HCT116 (cell line): Measurements from ENCODE around the gene NFE2. TPM values are rescaled to one million over a fixed set of nuclear protein-coding genes. Genes with fewer than 3 reads are reported as not detected.

Experiments used
- ATAC-seq: fragments of 200-7000 bp; cut with Tn5 transposase; 2 replicates; pipeline ENCODE4 v1.9.1; 2020; ENCODE audit warnings: mild to moderate bottlenecking, moderate library complexity
- BruUV-seq: library from RNA; stranded (reverse); fragments of 400-500 nt; replicated peaks from 2 replicates; lab custom pipeline; 2021; lab: Mats Ljungman, UMichigan
- CTCF ChIA-PET: fragments of 300-600 bp; sonication (Branson Sonifier 250); formaldehyde crosslinking; loops from one replicate; lab custom pipeline; 2021; ENCODE audit warnings: antibody characterized with exemption; lab: Charles Lee
- POLR2A ChIA-PET: fragments of 300-600, 350-600 bp; sonication (Branson Sonifier 250); formaldehyde crosslinking; loops from one replicate; lab custom pipeline; 2021; ENCODE audit warnings: antibody characterized with exemption; lab: Charles Lee
- RAD21 ChIA-PET, 2 experiments: fragments of 300-600 bp; sonication (Branson Sonifier 250); formaldehyde crosslinking; loops; one replicate each; lab custom pipeline; 2023; ENCODE audit warnings: low total read pairs in 2 of 2; ENCODE audit not compliant: uncharacterized antibody in 2 of 2, unreplicated experiment in 2 of 2, low non-redundant PET in 1 of 2; lab: Charles Lee
- DNase-seq: peaks from one replicate; pipeline ENCODE4 v3.0.0-alpha.2; 2010; ENCODE audit warnings: low read depth, low spot score
- H2AFZ ChIP-seq: fragments of 200-600 bp; shearing (Covaris generic), sonication (generic); 2 replicates; pipeline ENCODE4 v1.6.1; 2017; ENCODE audit warnings: low read depth, mixed run types, mixed read lengths, antibody characterized with exemption, low read length; ENCODE audit not compliant: poor library complexity, severe bottlenecking
- H3K27ac ChIP-seq: 2 replicates; pipeline ENCODE4 v1.5.1; 2012; ENCODE audit warnings: low read depth, low read length
- H3K27me3 ChIP-seq: fragments of 200-600 bp; sonication (generic); 2 replicates; pipeline ENCODE4 v1.6.1; 2016; ENCODE audit warnings: mixed run types, low read length, mixed read lengths; ENCODE audit not compliant: insufficient read depth
- H3K36me3 ChIP-seq, 2 experiments: fragments of 200-500 bp in 1 of 2; fragments of 200-600 bp in 1 of 2; sonication (Bioruptor generic) in 1 of 2; sonication (generic) in 1 of 2; 2 replicates each; pipeline versions ENCODE4 v1.5.1 to v1.6.1; 2014 to 2016; ENCODE audit warnings: low read length in 2 of 2, inconsistent platforms in 1 of 2, mixed read lengths in 1 of 2, mixed run types in 1 of 2; ENCODE audit not compliant: insufficient read depth in 2 of 2, control insufficient read depth in 1 of 2
- H3K4me1 ChIP-seq, 2 experiments: fragments of 200-600 bp in 1 of 2; sonication (generic) in 1 of 2; 2 replicates each; pipeline versions ENCODE4 v1.5.1 to v1.6.1; 2012 to 2017; ENCODE audit warnings: low read length in 2 of 2, inconsistent platforms in 1 of 2, mild to moderate bottlenecking in 1 of 2, mixed read lengths in 1 of 2, mixed run types in 1 of 2, moderate library complexity in 1 of 2; ENCODE audit not compliant: insufficient read depth in 2 of 2, control insufficient read depth in 1 of 2
- H3K4me2 ChIP-seq: fragments of 200-600 bp; sonication (generic); 2 replicates; pipeline ENCODE4 v1.6.1; 2017; ENCODE audit warnings: mixed run types, low read length, mixed read lengths
- H3K4me3 ChIP-seq, 2 experiments: fragments of 200-600 bp in 1 of 2; sonication (generic) in 1 of 2; replicated peaks in 1 of 2; 2 replicates each; pipeline ENCODE4 v1.5.1; 2011 to 2016; ENCODE audit warnings: low read length in 2 of 2, control low read depth in 1 of 2, low read depth in 1 of 2, mild to moderate bottlenecking in 1 of 2, mixed read lengths in 1 of 2, mixed run types in 1 of 2
- H3K79me2 ChIP-seq: fragments of 200-600 bp; sonication (generic); 2 replicates; pipeline ENCODE4 v1.6.1; 2017; ENCODE audit warnings: mild to moderate bottlenecking, mixed run types, low read length, moderate library complexity, mixed read lengths; ENCODE audit not compliant: insufficient read depth
- H3K9ac ChIP-seq: fragments of 200-600 bp; sonication (generic); 2 replicates; pipeline ENCODE4 v1.6.1; 2016; ENCODE audit warnings: low read length, mixed read lengths
- H3K9me2 ChIP-seq: fragments of 200-600 bp; sonication (generic), shearing (Covaris generic); 2 replicates; pipeline ENCODE4 v1.6.1; 2017; ENCODE audit warnings: mixed run types, mild to moderate bottlenecking, moderate library complexity; ENCODE audit not compliant: insufficient read depth
- H3K9me3 ChIP-seq, 2 experiments: fragments of 200-500 bp in 1 of 2; fragments of 200-600 bp in 1 of 2; sonication (Bioruptor generic) in 1 of 2; sonication (generic) in 1 of 2; 2 replicates each; pipeline ENCODE4 v1.6.1; 2014 to 2017; ENCODE audit warnings: low read length in 2 of 2, mixed read lengths in 2 of 2, inconsistent platforms in 1 of 2, low read depth in 1 of 2, mild to moderate bottlenecking in 1 of 2, mixed run types in 1 of 2, moderate library complexity in 1 of 2; ENCODE audit not compliant: control insufficient read depth in 1 of 2, insufficient read depth in 1 of 2
- H4K20me1 ChIP-seq: fragments of 200-600 bp; sonication (generic), shearing (Covaris generic); 2 replicates; pipeline ENCODE4 v1.6.1; 2017; ENCODE audit warnings: mixed run types, mild to moderate bottlenecking, moderate library complexity; ENCODE audit not compliant: insufficient read depth
- CEBPB ChIP-seq: IDR thresholded peaks from 2 replicates; pipeline ENCODE4 v1.6.1; 2012; ENCODE audit warnings: low read depth
- FOSL1 ChIP-seq: IDR thresholded peaks from 2 replicates; pipeline ENCODE4 v1.6.1; 2012; ENCODE audit warnings: low read depth
- SIN3A ChIP-seq: IDR thresholded peaks from 2 replicates; pipeline ENCODE4 v1.6.1; 2012; ENCODE audit warnings: low read depth
- TCF7L2 ChIP-seq: IDR thresholded peaks from 2 replicates; pipeline ENCODE4 v1.7.0; 2011; ENCODE audit warnings: borderline replicate concordance, inconsistent platforms; ENCODE audit not compliant: insufficient read depth, insufficient read length; ENCODE audit errors: extremely low read depth
- intact Hi-C: fragments of 100-400 bp; cut with micrococcal nuclease; formaldehyde crosslinking; loops from 2 replicates; pipeline ENCODE4 v1.10.0; 2022
- total RNA-seq: library from RNA; stranded (reverse); gene quantifications from one replicate; pipeline ENCODE4 v1.2.1, GENCODE V29; 2021; ENCODE audit not compliant: unreplicated experiment
- TF ChIP-seq, protein P1 (sequence below): IDR thresholded peaks from 2 replicates; pipeline ENCODE4 v1.6.1; 2012; ENCODE audit warnings: low read depth

NFE2 gene
- total RNA-seq, 1 experiment from 2014 or later, result 1.3 TPM

DNA sequence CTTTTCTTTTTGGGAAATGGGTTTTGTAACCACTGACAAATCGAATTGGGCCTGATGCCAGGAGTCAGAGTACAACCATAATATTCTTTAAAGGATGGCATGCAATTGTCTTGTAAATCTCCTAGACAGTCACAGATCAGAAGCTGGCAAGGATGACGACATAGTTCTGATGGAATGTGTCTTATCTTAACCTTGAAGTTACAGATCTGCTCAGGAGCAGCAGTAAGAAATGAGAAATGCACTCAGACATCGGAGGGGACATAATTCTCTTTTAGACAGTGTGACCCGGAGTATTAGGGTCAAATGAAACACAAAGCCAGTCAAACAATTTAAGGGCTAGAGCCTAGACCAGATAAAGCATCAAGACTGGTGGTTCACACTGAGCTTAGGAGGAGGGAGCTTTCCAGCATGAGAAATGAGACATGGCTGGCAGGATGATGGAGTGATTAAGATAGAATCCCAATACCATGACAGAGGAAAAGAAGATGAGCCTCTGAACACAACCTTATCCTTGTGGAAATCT is 38.4 kb downstream of the NFE2 start:
- H3K4me2 ChIP-seq, result peak overlapping the region; percentile 53
- DNase-seq (no peak), ATAC-seq (peak; percentile 25; the same call in 1 of the 2 replicates)
- no peak overlapping the region for H3K27ac ChIP-seq
- H3K4me1 ChIP-seq, result peaks cover 48 to 53% of the 10 kb centered on the region in 2 experiments
- BruUV-seq, result no TSS peak
- no peak overlapping the region for H2AFZ ChIP-seq
- H3K9me2 ChIP-seq, result no peaks in the 10 kb centered on the region
- TF ChIP-seq SIN3A, result no peak
- TF ChIP-seq, protein P1, sequence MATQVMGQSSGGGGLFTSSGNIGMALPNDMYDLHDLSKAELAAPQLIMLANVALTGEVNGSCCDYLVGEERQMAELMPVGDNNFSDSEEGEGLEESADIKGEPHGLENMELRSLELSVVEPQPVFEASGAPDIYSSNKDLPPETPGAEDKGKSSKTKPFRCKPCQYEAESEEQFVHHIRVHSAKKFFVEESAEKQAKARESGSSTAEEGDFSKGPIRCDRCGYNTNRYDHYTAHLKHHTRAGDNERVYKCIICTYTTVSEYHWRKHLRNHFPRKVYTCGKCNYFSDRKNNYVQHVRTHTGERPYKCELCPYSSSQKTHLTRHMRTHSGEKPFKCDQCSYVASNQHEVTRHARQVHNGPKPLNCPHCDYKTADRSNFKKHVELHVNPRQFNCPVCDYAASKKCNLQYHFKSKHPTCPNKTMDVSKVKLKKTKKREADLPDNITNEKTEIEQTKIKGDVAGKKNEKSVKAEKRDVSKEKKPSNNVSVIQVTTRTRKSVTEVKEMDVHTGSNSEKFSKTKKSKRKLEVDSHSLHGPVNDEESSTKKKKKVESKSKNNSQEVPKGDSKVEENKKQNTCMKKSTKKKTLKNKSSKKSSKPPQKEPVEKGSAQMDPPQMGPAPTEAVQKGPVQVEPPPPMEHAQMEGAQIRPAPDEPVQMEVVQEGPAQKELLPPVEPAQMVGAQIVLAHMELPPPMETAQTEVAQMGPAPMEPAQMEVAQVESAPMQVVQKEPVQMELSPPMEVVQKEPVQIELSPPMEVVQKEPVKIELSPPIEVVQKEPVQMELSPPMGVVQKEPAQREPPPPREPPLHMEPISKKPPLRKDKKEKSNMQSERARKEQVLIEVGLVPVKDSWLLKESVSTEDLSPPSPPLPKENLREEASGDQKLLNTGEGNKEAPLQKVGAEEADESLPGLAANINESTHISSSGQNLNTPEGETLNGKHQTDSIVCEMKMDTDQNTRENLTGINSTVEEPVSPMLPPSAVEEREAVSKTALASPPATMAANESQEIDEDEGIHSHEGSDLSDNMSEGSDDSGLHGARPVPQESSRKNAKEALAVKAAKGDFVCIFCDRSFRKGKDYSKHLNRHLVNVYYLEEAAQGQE, result no peak
- peak; percentile 43 for TF ChIP-seq TCF7L2
- TF ChIP-seq CEBPB, result peak; percentile 44
- TF ChIP-seq FOSL1, result no peak
- H3K27me3 ChIP-seq, result no peaks in the 10 kb centered on the region
- H4K20me1 ChIP-seq, result no peaks in the 10 kb centered on the region
- intact Hi-C loops, result no loop called here
- ChIA-PET RAD21 (no interaction called here), POLR2A (interaction anchor here (1.0 to 2.6 kb wide), 3 partner anchors 10 to 24 kb away, joined by 3 to 17 read pairs (median 4); partner anchors contain the start of genes CBX5 and HNRNPA1), CTCF (interaction anchor here (1.4 to 2.0 kb wide), 2 partner anchors 10 to 63 kb away, joined by 3 to 17 read pairs; partner anchors contain the start of gene COPZ1)
- no peaks in the 10 kb centered on the region for H3K9me3 ChIP-seq
- no peak overlapping the region; a peak in 1 of 4 replicates for H3K4me3 ChIP-seq
- 0 out of 4 replicates have a peak, but pooled peaks cover 0 to 2% of the 10 kb centered on the region in 2 experiments for H3K36me3 ChIP-seq
- peaks cover 22% of the 10 kb centered on the region for H3K79me2 ChIP-seq
- peak overlapping the region; percentile 13 for H3K9ac ChIP-seq
